Stimulated activated CD8-positive, alpha-beta memory T cell treated with anti-CD3 and anti-CD28 coated beads, Interleukin-2, amount 100 ng/mL, for 1 hour (primary cell): ENCODE results near the gene ARID3C.
A peak's percentile ranks its signal among the peaks of the same experiment; 100 is the strongest.

Source experiments
- DNase-seq, 2 donors: peaks; one replicate each; pipeline ENCODE4 v3.0.0-alpha.2; 2020; ENCODE audit warnings: low read depth in 2 of 2

ARID3C gene, protein sequence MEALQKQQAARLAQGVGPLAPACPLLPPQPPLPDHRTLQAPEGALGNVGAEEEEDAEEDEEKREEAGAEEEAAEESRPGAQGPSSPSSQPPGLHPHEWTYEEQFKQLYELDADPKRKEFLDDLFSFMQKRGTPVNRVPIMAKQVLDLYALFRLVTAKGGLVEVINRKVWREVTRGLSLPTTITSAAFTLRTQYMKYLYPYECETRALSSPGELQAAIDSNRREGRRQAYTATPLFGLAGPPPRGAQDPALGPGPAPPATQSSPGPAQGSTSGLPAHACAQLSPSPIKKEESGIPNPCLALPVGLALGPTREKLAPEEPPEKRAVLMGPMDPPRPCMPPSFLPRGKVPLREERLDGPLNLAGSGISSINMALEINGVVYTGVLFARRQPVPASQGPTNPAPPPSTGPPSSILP

DNA sequence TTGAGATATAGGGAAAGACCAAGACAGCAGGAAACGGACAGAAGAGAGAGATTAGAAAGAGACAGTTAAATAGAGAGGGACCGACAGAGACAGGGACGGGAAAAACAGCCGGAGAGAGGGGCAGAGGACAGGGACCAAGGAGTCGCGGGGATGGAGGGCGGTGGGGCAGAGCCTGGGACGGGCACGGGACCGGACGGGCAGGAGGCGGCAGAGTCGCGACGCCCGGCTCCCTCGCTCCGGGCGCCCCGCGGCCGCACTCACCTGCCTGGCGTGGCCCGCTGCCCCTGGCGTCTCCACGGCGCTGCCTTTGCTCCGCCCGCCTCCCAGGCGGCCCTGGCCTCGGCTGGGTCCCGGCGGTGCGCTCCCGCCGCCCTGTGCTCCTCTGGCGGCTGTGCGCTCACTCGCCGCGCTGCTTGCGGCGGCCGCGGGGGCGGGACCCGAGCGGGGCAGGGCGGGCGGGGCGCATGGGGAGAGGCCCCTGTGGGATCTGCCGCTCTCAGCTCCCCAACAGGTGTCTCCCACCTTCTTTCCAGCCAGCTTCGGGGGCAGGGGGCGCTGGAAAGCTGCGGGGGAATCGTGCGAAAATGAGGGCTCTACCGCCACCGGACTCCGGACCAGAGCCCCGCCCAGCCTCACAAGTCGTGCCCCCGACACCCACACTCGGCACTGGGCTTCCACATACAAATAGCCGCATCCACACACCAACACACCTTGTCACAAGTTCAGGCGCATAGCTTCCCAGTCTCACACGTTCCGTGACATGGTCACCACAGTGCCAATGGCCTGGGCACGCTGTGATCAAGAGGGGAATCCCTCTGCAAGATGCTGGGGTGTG, at the start of gene ARID3C:
ARID3C (minus strand) TSS at position 411 of the 835 bp plus-strand sequence. CDS start 1,052 bp downstream, outside the sequence.
- DNase-seq: no peak

DNA sequence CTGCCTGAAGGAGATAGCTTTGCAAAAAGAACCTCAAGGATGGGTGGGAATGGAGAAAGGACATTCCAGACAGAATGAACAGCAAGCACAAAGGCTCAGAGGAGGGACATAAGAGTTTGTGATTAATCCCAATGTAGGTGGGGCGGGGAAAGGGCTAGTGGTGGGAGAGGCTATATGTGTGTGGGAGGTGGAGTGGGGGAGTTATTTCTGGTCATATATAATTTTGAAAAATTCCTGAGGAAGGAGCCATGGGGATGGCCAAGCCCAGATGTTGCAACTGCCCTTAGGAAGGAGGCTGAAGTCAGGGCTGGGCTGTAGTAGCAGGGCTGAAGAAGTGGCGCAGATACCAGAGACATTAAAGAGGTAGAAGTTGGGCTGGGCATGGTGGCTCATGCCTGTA, 47.0 kb upstream of the ARID3C start:
- DNase-seq: no peak

DNA sequence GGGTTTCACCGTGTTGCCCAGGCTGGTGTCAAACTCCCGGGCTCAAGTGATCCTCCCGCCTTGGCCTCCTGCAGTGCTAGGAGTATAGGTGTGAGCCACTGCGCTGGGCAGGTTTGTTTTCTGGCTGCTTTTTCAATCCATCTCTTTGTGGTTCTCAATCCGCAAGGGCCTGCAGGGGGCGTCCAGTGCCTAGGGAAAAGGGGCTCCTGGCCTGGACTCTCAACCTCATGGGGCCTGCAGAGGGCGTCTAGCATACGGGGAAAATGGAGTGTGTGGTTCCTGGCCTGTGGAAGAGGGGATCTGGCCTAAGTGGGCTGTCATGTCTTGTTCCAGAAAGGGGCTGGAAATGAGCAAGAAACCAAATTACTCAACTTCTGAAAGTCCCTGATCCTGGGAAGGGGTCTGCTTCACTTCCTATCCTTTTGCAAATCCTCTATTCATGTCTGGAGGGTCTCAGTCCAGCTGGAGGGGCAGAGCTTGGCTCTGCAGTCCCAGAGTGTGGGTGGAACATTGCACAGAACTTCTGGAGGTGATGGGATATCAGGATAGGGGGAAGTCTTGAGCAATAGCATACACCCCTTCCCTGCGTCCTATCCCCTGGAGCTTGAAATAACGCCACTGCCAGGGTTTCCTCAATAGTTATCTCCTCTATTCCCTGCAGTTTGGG, 46.3 kb upstream of the ARID3C start:
- peak in 1 of 2 donors; percentile 33 for DNase-seq

DNA sequence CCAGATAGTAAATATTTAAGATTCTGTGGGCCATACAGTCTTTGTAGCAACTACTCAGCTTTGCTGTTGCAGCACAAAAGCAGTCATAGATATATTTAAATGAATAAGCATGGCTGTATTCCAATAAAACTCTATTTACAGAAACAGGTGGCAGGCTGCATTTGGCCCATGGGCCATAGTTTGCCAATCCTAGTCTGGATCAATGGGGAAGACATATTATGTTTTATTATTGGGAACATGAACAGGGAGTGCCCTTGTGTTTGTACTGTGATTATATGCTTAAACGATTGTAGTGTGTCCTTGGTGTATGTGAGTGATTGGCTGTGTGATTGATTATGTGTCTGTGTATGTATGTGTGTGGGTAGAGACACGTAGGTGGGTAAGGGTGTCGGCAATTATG, 45.6 kb upstream of the ARID3C start:
- no peak for DNase-seq

DNA sequence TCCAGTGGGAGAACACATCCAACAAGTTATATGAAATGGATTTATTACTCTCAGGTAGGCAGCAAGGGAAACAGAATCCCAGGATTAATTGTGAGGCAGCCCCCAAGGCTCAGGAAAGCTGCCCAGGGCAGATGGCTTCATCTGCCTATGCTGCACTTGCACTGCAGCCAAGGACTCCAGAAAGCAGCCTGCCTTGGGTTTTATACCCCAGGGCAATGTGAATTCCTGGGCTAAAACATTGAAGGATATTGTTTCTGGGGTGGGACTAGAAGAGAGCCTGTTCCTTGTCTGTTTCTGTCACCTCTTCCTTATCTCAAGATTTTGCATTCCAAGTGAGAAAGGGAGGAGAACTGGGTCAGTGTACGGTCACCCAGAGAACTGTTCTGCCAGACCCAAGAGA, 42.4 kb upstream of the ARID3C start:
- no peak for DNase-seq

DNA sequence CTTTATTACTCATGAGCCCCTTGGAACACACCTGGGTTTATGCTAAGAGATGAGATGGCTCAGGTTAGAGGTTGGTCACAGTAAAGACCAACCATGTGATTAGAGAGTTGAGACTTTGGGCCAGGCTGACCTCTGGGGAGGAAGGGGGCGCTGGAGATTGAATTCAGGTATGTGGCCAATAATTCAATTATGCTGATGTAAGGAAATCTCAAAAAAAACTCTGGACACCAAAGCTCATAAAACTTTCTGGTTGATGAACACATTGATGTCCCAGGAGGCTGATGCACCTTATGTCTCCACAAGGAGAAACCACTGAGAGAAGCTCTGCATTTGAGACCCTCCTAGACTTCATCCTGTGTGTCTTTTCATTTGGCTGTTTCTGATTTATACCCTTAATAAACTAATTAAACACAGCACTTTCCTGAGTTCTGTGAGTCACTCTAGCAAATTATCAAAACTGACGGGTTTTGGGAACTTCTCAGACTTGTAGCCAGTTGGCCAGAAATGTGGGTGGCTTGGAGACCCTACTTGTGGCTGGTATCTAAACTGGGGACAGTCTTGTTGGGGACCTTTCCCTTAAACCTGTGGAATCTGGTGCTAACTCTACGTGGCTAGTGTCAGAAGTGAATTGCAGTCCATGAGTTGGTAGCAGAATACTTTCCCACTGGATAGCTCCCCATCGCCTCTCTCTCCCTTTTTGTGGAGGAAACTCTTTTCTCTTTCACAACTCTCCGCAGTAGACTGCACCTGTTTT, 41.1 kb upstream of the ARID3C start:
- DNase-seq: no peak

DNA sequence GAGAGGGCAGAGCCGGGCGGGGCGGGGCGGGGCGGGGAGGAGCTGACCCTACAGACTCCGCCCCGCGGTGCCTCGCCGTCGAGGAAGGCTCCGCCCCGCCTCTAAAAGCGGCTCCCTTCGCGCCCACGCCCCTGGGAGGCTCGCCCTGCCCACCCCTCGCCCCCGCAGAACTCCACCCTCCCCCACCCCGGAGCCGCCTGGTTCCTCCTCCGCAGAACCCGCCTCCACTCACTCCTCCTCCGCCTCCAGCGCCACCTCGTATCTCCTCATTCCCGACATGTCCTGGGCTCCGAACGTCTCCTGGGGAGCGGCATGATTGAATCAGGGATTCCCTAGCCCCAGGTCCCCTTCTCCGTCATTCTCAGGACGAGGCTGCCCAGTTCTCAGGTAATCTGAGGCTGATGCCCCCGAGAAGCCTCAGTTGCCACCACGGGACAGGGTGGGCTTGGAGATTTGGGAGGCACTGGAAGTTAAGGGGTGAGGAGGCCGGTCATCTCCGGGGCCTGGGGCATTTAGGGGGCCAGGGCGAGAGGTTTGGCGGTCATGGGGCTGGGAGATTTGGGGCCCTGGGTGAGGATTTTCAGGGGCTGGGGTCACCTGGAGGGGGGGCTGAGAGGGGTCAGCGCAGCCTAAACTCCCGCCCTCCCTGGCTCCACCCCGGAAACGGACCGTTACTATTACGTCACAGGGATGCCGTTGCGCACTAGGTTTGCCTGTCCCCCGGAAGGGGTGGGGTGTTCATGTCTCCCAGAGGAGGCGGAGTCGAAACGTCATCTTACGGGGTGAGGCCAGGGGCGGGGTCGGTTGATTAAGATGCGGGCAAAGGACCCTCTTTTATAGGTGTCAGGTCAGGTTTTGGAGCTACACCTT, 36.8 kb upstream of the ARID3C start:
- DNase-seq: peak; percentile 73 to 87

DNA sequence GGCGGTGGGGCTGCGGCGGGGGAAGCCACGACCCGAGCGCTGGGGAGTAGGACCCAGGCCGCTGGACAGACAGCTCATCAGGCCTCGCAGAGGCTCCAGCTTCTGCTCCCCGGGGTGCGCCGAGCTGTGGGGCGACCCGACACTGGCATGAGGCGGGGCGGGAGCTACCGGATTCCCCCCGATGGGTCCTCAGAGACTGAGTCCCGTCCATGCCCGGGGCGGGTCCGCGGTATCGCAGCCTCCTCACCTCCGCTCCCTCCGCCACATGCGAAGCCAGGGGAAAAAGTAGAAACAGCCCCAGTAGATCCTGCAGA, 36.2 kb upstream of the ARID3C start:
- DNase-seq: no peak

DNA sequence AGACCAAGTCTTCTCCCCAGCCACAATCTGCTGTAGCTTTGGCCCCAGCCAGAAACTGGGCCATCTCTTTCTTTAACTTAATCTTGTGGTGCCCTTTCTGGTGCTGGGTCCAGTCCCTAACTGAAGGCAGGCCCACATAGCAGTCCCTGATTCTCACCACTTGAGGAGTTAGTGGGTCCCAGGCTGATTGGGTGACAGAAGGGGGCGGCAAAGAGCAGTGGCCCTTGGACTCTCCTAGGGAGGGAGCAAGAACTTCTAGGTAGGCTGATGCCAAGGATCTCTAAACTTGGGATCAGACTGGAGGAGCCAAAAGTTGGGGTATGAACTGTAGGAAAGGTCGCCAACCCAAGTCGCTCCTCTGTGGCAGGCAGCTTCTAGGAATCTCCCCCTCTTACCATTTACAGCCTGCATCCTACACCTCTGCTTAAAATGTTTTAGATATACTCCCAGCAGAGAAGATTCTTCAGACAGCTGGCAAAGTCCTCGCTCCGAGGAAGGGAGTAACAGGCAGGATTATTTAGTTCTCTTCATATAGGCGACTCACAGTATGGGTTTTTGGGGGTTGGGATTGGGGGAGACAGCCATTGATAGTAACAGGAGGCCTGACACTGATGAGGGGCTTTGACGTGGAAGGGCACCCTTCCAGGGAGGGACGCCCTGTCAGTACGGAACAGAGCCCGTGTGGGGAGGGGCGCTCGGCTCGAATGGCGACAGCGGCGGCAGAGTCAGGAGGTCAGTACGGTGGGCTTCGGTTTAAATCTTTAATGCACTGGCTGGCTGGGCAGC, 35.6 kb upstream of the ARID3C start:
- DNase-seq: peak in 1 of 2 donors; percentile 57

DNA sequence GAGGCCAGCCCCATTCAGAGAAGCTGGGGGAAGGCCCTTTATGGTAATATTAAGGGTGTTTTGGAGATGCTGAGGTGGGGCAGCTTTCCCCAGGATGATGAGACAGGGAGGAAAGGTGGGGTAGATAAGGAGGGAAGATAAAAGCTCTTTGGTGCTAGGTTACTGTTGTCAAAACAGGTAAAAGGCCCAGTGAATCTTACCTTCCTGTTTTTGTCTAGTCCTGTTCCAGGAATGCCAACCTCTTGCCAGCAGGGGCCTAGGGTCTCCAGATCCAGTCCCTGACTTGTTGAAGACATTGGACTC, 34.4 kb upstream of the ARID3C start:
- no peak for DNase-seq

DNA sequence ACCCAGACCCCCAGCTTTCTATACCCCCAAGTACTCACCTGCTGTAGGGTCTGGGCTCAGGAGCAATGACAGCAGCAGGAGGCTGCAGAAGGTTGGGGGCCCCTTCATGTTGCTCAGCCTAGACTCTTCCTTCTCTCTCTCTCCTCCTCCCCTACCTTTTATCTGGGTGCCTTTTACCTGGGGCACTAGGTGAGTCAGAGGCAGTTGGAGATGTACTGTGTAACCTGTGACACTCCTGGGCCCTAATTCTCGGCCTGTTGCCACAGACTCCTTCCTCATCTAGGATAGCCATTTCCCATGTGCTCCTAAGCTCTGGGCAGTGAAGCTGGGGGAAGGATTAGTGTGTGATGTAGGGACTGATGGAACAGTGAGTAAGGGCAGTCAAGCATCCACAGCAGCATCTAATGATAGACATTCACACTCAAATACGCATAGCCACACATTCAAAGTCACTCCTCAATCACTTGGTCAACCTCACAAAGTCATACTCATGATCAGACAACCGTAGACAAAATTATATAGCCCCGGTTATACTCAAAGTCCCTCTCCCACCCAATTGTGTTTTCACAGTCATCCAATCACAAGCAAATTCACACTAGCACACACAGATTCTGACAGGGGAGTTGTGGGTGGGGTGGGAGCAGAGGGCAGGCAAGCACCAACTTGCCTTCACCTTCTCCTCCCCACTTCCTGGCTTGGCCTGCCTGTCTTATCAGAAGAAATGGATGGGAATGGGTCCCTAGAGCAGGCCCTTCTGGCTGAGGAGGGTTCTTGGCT, 33.8 kb upstream of the ARID3C start, which contains the start of gene CCL27:
CCL27 (minus strand) TSS at position 132 of the 777 bp plus-strand sequence; CDS start at position 108, 24 bp downstream.
- DNase-seq: no peak

DNA sequence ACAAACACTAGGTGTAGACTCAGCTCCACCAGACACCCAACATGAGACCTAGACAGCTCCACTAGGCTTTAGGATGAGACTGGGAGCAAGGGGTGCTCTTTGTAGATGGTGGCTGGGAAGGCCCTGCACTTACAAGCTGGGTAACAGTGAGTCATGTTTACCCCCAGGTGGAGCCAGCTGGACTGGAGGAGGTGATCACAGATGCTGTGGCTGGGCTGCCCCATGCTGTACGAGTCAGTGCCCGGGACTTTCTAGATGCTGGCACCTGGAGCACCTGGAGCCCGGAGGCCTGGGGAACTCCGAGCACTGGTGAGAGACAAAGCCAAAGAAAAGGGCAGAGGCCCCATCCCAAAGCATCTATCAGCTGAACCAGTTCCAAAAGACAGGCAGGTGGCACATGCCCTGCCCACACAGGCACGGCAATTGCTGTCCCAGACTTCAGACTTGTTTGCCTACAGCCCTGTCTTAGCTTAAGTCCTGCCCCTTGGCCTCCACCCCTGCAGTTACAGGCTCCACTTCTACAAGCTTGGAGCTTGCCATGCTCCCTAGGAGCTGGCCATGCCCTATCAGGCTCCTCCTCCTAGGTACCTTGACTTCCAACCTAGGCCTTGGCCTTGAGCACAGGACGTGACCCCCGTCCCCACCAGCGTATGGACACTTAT, 30.9 kb upstream of the ARID3C start:
- DNase-seq: no peak

DNA sequence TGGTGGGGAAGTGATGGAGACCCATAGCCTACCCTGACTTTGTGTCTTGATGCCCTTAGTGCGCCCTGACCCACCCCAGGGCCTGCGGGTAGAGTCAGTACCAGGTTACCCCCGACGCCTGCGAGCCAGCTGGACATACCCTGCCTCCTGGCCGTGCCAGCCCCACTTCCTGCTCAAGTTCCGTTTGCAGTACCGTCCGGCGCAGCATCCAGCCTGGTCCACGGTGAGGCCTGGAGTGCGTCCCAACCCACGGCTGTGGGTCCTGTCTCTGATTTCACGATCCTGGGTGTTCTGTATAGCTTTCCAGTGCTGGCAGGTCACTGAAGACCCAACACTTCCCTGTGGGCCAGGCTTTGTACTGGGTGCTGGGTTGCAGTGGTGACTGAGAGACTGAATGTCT, 29.6 kb upstream of the ARID3C start:
- DNase-seq: no peak

DNA sequence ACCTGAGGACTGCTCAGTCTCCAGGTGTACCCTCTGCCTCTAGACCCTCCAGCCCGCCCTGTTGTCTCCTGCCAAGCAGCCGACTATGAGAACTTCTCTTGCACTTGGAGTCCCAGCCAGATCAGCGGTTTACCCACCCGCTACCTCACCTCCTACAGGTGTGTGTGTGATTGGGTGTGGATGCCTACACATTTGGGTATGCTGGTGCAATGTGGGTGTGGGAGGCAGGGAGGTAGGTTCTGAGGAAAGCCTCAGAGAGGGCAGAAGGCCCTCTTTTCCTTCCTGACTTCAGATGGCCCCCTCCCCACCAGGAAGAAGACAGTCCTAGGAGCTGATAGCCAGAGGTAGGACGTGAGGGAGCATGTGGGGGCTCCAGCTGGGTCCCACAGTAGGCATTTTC, 28.1 kb upstream of the ARID3C start:
- no peak for DNase-seq

DNA sequence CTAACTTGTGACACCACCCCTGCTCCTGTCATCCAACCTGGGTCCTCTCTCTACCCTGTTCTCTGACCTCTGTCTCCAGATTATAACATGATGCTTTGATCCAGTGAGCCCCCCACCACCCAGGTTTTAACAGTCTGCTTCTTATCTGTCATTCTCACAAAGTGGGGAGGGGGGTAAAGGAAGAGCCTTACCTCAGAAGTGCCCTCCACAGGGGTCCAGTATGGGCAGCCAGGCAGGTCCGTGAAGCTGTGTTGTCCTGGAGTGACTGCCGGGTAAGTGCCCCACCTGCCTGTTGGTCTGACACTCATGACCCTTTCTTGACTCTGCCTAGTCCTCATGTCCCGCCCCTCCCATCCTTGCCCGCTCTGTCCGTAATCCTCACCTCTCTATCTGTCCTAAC, 26.5 kb upstream of the ARID3C start:
- DNase-seq: no peak

DNA sequence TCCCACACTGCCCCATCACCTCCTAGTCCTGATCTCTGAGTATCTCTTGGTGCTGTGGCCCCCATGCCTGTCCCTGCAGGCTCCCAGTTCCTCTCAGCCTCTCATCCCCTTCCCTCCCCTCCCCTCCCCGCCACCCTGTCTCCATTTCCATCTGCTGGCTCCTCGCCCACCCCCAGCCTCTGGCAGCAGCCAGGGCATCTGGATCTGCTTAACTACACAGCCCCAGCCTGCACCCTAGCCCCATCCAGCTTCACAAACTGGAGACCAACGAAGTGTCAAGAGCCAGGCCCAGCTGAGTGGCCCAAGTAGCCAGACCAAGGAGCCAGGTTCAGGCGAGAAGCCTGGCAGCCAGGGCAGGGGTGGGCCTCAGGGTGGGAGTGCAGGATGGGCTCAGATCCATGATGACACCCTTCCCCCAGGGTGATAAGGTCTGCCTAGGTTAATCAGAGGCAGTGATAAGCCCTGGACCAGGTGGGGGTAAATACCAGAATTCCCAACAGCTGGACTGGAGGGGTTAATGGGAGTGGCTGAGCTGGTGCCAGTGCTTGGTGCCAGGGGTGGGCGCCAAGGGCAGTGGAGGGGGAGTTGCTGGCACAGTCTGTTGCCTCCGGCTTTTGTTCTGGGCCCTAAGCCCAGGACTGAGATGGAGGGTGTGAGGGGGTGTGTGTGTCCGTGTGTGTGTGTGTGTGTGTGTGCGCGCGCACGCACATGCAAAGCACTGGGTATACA, 25.6 kb upstream of the ARID3C start:
- DNase-seq: no peak

DNA sequence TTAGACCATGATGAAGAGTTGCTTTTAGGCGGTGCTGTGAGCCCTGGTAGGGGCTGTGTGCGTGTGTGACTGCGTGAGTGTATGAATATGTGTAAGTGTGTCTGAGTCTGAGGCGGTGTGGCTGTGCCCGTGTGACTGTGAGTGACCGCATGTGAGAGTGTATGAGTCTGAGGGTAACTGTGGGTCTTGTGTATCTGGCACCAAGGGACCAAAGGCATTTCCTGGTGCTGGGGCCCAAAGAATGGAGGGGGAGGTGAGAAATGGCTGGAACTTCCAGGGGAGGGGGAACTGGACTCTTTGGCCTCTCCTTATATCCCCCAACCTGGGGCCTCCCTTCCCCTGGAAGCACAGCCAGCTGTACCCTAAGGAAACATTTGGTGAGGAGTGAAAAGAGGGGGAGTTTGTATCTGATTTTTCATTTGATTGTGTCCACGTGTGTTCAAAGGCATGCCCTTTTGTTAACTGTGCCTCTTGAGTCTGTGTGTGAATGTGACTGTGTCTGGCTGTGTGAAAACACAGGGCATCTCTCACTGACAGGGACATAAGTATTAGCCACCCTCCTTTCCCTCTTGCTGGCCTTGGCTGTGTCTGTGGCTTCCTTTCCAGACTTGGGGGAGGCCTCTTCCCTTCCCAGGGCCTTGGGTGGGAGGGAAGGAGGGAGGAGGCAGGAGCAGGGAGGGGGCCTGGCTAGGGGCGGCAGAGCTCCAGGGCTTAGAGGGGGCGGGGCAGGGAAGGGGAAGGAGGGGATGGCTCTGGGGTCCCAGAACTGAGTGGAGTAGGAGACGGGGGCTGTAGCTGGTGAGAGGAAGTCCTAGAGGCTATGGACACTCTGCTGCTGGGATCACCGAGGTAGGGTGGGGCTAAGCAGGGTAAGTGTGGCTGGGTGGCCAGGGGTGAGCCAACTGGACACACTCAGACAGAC, 24.5 kb upstream of the ARID3C start:
- no peak for DNase-seq
